HG02981 (cell line): ENCODE results near the gene TCP11L2.
A peak's percentile ranks its signal among the peaks of the same experiment; 100 is the strongest.
"Not testable (repeated sequence)": the region's sequence is repeated elsewhere in the genome, so short reads cannot be mapped to it uniquely, and the experiment has no call there.

Experiments
- ATAC-seq: cut with Tn5 transposase; IDR thresholded peaks from one replicate; pipeline ENCODE4 v1.9.1; 2021; ENCODE audit warnings: mild to moderate bottlenecking, moderate library complexity; ENCODE audit not compliant: unreplicated experiment

TCP11L2 gene

GRCh38 chr12:106282457-106283097 lies 20.0 kb upstream of the TCP11L2 start:
- ATAC-seq = no peak

DNA sequence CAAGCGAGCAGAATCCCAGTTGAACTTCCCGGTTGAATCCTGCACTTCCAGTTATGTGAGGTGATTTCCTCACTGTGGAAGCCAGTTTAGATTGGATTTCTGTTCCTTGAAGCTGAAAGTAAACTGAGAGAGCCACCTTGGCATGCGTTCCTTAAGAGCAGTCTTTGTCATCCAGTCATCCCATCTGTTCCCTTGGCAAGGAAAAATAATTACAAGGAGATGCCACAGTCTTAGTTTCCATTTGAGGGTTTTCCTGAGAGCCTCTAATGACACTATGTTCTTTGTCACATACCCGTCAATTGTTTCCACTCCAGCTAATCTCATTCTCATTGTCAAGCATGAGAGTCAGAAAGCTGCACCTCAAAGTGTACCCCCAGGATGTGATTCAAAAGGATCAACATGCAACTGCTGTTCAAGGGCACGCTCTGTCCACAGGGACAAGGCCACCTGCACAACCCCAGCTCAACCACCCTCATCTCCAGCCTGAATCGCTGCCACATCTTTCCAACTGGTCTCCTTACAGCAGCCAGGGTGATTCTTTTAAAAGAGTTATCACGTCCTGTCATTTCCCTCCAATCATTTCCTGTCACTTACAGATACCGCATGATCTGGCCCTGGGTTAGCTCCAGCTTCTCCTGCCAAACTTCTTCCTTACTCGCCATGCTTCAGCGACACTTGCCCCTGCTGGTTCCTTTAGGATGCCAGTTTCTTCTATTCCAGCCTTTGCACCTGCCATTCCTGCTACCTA lies 18.0 kb upstream of the TCP11L2 start:
- no peak for ATAC-seq

DNA sequence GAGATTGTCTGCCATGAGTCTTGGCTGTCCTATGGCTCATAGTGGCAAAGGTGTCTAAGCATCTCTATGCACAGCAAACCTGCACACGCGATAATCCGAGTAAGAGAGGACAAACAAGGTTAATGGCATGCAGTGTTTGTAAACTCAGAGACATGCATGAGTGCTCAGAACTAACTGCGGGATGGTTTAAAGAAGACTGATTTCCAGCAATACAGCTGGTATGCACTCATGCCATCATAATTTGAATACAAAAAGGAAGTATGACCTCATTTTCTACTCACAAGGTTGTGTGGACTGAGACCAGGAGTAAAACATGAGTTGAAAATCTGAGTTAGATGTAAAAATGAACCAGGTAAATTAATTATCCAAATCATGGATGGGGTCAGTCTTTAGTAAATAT lies 16.6 kb upstream of the TCP11L2 start:
- ATAC-seq = no peak

DNA sequence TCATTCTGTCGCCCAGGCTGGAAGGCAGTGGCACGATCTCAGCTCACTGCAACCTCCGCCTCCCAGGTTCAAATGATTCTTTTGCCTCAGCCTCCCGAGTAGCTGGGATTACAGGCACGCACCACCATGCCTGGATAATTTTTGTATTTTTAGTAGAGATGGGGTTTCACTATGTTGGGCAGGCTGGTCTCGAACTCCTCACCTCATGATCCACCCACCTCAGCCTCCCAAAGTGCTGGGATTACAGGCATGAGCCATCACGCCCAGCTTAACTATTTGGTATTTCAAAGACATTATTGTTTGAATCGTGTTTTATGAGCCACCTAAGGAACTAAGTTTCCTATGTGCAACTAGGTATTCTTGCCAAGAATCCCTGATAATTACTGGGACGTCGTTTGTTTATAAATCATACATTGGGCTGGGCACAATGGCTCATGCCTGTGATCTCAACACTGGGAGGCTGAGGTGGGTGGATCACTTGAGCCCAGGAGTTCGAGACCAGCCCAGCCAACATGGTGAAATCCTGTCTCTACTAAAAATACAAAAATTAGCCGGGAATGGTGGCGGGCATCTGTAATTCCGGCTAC lies 15.9 kb upstream of the TCP11L2 start:
- not testable (repeated sequence) for ATAC-seq

GRCh38 chr12:106287364-106287763 lies 15.2 kb upstream of the TCP11L2 start:
- ATAC-seq = no peak

- no peak for ATAC-seq
These were observed 14.4 kb upstream of the TCP11L2 start for GRCh38 chr12:106288101-106288493.

GRCh38 chr12:106288494-106289195 lies 13.9 kb upstream of the TCP11L2 start:
- ATAC-seq = no peak

DNA sequence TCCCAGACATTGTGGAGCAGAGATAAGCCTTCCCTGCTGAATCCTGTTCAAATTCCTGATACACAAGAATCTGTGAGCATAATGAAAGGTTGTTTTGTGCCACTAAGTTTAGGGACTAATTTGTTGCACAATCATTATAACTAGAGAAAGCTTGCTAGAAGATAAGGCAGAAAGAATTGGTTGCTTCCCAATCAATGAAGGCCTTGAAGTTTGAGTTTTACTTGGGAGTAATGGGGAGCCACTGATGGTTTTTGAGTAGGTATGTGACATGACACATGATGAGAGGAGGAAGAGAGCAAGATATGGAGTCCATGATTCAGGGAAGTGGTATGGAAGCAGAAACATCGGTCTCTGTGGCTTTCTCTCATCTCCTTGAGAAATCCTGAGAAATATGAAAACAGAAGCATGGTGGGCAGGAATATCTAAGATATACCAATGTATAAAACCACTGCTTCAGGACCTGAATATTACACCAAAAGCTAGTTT lies 13.3 kb upstream of the TCP11L2 start:
- ATAC-seq = no peak

DNA sequence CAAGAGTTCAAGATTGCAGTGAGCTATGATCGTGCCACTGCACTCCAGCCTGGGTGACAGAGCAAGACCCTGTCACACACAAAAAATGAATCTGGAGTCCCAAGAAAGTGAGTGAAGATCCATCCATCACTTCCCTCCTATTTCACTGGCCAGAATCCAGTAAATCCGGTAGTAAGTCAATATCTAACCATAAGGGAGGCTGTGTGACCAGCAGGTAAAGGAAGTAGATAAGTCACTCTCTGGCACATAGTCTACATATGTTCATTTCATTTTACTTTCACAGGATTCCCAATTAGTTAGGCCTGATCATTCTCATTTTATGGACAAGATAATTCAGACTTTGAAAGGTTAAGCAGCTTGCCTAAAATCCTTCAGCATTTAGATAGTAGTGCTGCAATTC lies 11.9 kb upstream of the TCP11L2 start:
- no peak for ATAC-seq

DNA sequence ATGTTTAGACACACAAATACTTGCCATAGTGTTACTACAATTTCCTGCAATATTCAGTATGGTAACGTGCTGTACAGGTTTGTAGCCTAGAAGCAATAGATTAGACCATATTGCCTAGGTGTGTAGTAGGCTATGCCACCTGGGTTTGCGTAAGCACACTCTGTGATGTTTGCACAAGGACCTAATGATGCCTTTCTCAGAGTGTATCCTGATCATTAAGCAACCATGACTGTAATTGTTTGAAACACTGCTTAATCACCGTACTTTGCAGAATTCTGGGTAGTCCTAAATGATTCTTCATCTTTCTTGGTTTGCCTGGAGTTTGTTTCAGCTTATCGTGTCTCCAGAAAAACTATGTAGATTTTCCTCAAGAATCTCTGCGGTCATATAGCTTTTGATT lies 11.2 kb upstream of the TCP11L2 start:
- ATAC-seq = no peak

GRCh38 chr12:106292339-106292738 lies 10.2 kb upstream of the TCP11L2 start:
- no peak for ATAC-seq

DNA sequence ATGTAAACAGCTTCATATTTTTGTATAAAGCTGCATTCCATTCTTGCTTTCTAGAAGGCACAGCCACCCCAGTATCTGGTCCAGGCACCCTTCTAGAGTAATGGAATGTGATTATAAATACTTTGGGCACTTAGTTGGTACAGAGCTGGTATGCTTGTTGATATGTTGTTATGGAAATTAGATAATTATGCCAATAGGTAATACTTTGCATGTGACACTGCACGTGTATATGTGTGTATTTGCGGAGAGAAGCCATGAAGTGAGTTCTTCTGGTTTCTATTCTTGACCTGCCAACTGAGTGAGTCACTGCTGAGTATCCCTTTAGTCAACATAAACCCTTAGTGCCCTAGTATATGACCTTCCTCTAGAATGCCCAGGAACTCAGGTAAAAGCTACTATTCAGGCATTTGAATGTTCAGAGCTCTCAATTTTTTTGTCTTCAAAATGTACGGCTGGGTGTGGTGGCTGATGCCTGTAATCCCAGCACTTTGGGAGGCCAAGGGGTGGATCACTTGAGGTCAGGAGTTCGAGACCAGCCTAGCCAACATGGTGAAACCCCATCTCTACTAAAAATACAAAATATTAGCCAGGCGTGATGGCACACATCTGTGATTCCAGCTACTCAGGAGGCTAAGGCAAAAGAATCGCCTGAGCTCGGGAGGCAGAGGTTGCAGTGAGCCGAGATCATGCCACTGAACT lies 6.2 kb upstream of the TCP11L2 start:
- no peak for ATAC-seq

- ATAC-seq = no peak
These were observed 5.5 kb upstream of the TCP11L2 start for GRCh38 chr12:106297075-106297474.

DNA sequence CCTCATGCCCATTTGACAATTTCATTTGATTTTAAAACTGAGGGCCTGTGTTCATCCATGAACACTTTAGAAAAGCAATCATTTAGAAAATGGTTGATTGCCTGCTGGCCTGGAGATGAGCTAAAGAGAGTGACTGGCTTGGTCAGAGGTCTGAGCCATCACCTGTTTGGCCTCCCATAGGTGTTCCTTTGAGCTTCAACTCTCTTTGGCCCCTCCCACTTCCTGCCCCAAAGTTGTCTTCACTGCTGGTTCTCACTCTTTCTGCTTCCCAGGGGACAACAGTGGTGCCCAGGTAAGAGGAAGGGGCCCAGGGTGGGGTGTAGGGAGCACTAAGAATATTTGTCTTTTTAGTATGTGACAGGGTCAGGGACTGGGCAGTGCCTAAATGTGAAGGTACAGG lies 4.9 kb upstream of the TCP11L2 start:
- no peak for ATAC-seq

DNA sequence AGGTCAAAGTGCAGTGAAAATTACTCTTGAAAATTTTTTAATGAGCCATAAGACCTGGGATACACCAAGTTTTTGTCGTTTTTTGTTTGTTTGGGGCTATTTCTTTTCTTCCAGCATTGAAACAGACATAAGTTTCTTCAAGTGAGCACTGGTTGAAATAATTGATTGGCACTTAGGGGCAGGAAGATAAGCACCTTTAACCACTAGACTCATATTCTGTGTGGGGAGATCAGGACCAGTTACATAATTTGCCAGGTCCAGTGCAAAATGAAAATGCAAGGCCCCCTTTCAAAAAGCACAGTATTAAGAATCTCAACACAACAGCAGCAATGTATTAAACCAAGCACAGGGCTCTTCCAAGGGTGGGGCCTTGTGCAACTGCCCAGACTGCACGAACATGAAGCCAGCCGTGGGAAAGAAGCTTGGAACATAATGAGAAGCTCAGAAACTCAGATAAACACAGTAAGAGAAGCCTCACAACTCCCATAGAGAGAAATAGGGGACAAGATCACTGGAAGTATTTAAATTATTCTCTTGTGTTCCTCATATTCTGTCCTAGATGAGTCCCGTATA lies 3.2 kb upstream of the TCP11L2 start:
- no peak for ATAC-seq

DNA sequence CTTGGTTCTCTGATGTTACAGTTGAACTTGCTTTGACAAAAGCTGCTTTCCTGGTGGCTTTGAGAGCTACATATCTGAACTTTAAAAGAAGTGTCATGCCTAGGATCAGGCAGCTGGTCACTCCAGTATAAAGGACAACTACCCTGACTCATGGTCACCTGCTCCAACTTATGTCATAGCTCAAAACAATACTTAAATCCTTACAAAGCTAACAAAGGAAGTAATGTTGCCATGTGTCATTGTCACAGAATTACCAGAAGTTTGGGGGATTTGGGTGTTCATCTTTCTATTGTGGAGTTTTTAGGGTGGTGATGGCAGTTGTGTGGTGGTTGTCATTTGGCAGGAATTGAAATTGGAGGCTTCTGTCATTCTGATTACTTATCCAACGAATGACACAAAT lies 1.8 kb upstream of the TCP11L2 start:
- no peak for ATAC-seq

DNA sequence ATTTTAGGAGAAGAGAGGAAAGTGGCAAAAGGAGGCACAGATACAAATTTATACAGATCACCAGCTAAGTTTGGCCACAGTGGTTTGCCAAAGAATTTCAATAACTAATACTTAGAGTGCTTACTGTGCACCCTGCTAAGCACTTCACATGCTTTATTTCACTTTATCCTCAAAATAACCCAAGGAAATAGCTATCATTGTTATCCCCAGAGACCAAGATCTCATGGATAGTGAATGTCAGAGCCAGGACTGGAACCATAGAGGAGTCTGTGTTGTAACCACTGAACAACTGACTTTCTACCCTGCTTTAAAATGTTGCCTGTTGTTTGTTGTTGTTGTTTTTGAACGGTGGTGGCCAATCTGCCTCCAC lies 1.3 kb upstream of the TCP11L2 start:
- ATAC-seq = no peak

DNA sequence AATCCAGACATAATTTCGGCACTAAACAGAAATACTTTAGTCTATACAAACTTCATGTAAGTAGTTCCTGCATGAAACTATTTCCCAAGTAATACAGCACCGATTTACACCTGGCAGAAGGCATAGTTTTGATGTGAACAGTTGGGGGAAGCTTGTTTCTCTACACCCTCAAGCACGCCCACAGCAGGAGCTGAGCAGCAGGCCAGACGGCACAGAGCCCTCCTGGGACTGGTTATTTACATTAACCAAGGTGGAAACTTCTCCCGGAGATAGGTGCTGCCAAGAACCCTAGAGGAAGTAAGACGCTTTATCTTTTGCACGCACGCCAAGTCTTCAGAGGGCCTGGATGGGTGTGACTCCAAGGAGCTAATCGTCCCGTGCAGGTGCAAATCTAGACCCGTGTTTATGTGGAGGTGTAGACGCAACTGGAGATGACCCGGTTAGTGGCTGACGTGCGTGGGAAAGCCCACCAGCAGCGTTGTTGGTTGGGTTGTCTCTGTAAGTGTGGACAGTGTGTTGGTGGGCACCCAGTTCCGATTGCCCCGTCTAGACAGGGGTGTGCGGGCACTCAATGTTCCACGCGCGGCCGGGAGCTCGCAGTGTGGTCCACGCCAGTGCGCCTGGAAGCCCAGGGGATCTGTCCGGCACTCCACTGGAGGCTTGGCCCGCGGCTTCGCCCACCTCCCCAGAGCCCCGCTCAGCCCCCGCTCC lies 767 bp upstream of the TCP11L2 start:
- ATAC-seq = peak; percentile 56

DNA sequence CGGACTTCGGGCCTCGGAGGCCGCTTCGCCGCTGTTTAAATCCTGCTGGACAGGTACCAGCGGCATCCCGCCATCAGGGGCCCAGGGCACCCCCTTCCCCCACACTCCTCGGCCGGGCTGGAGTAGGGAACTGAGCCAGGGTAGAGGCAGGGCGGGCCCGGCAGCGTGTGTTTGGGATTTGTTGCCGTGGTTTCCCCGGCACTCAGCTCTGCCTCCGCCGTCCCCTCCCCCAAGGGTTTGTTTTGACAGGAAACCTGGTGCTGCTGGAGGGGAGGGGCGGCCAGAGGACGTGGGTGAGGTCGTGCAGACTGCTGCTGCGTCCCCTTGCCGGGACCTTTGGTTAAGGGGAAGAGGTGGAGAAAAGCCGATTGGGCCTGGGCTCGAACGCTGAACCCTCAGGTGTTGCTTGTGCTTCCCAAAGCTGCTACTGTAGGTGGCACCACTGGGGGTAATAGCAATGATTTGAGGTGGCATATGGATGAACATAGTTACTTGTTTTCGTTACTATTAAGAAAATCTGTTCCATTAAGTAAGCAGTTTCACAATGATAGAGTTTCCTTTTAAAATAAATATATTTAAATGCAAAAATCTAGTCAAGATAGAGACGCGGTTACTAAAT lies 778 bp downstream of the TCP11L2 start:
- peak; percentile 40 for ATAC-seq

GRCh38 chr12:106304001-106304421 lies 1.5 kb downstream of the TCP11L2 start:
- no peak for ATAC-seq
